Embryonic facial prominence (tissue), 1 donor: Measurements from ENCODE around the gene GRIA3.

ENCODE experiments used
- DNase-seq: peaks from one replicate; pipeline ENCODE4 v3.0.0-alpha.2; 2016; ENCODE audit errors: extremely low spot score

Gene GRIA3

GRCh38 chrX:123193101-123193500, 9.0 kb downstream of the GRIA3 start:
- no peak for DNase-seq

- no peak for DNase-seq
Measured at GRCh38 chrX:123199338-123199737, 15.3 kb downstream of the GRIA3 start.

GRCh38 chrX:123201720-123202119, 17.6 kb downstream of the GRIA3 start:
- no peak for DNase-seq

- DNase-seq: no peak
Measured at GRCh38 chrX:123202523-123202922, 18.4 kb downstream of the GRIA3 start.

- DNase-seq: no peak
Measured at GRCh38 chrX:123203772-123204171, 19.7 kb downstream of the GRIA3 start.

- DNase-seq: no peak
Measured at GRCh38 chrX:123206176-123206575, 22.1 kb downstream of the GRIA3 start.

GRCh38 chrX:123210252-123210651, 26.2 kb downstream of the GRIA3 start:
- DNase-seq: no peak

GRCh38 chrX:123215397-123216089, 31.5 kb downstream of the GRIA3 start:
- DNase-seq: no peak

GRCh38 chrX:123217077-123217476, 33.0 kb downstream of the GRIA3 start:
- no peak for DNase-seq

GRCh38 chrX:123217728-123218127, 33.6 kb downstream of the GRIA3 start:
- DNase-seq: no peak

GRCh38 chrX:123219916-123220315, 35.8 kb downstream of the GRIA3 start:
- DNase-seq: no peak

GRCh38 chrX:123222920-123223319, 38.8 kb downstream of the GRIA3 start:
- DNase-seq: no peak

- DNase-seq: no peak
Measured at GRCh38 chrX:123223409-123223808, 39.3 kb downstream of the GRIA3 start.

GRCh38 chrX:123223859-123224258, 39.8 kb downstream of the GRIA3 start:
- DNase-seq: no peak

GRCh38 chrX:123230798-123231197, 46.7 kb downstream of the GRIA3 start:
- DNase-seq: no peak

- DNase-seq: no peak
Measured at GRCh38 chrX:123236859-123237258, 52.8 kb downstream of the GRIA3 start.

GRCh38 chrX:123237271-123237670, 53.2 kb downstream of the GRIA3 start:
- no peak for DNase-seq

GRCh38 chrX:123254457-123254856, 70.4 kb downstream of the GRIA3 start:
- no peak for DNase-seq

GRCh38 chrX:123256378-123256777, 72.3 kb downstream of the GRIA3 start:
- no peak for DNase-seq

GRCh38 chrX:123260920-123261418, 76.9 kb downstream of the GRIA3 start:
- DNase-seq: no peak

GRCh38 chrX:123263270-123263669, 79.2 kb downstream of the GRIA3 start:
- DNase-seq: no peak

- DNase-seq: no peak
Measured at GRCh38 chrX:123263747-123264146, 79.7 kb downstream of the GRIA3 start.

GRCh38 chrX:123267220-123267619, 83.1 kb downstream of the GRIA3 start:
- DNase-seq: no peak

GRCh38 chrX:123271902-123272301, 87.8 kb downstream of the GRIA3 start:
- DNase-seq: no peak
